KG1 (cell line): ENCODE data around the gene TAS2R60.
"Not testable (repeated sequence)": the region's sequence is repeated elsewhere in the genome, so short reads cannot be mapped to it uniquely, and the experiment has no call there.

Experiments
- DNase-seq: peaks from one replicate; lab custom pipeline; 2025; lab: John Stamatoyannopoulos, UW

The TAS2R60 gene

GRCh38 chr7:143444063-143444782 is 970 bp downstream of the TAS2R60 start:
- no peak for DNase-seq

- no peak for DNase-seq
These were observed 1.5 kb downstream of the TAS2R60 start for GRCh38 chr7:143444785-143445184.

GRCh38 chr7:143447466-143447865 is 4.2 kb downstream of the TAS2R60 start:
- no peak for DNase-seq

- DNase-seq: no peak
These were observed 5.2 kb downstream of the TAS2R60 start for GRCh38 chr7:143448429-143448828.

- DNase-seq: no peak
These were observed 6.5 kb downstream of the TAS2R60 start for GRCh38 chr7:143449793-143450192.

- DNase-seq: no peak
These were observed 7.9 kb downstream of the TAS2R60 start for GRCh38 chr7:143451122-143451521.

- DNase-seq: no peak
These were observed 8.5 kb downstream of the TAS2R60 start for GRCh38 chr7:143451746-143452145.

- DNase-seq: no peak
These were observed 9.2 kb downstream of the TAS2R60 start for GRCh38 chr7:143452495-143452894.

- DNase-seq: no peak
These were observed 10.9 kb downstream of the TAS2R60 start for GRCh38 chr7:143454091-143454680.

- DNase-seq: no peak
These were observed 12.2 kb downstream of the TAS2R60 start for GRCh38 chr7:143455491-143455890.

GRCh38 chr7:143455942-143456341 is 12.7 kb downstream of the TAS2R60 start:
- no peak for DNase-seq

- DNase-seq: no peak
These were observed 13.9 kb downstream of the TAS2R60 start for GRCh38 chr7:143456992-143457793.

- DNase-seq: no peak
These were observed 15.0 kb downstream of the TAS2R60 start for GRCh38 chr7:143458263-143458662.

- DNase-seq: no peak
These were observed 15.4 kb downstream of the TAS2R60 start for GRCh38 chr7:143458681-143459080.

- DNase-seq: no peak
These were observed 16.1 kb downstream of the TAS2R60 start for GRCh38 chr7:143459359-143459758.

- DNase-seq: no peak
These were observed 17.2 kb downstream of the TAS2R60 start for GRCh38 chr7:143460271-143460979.

GRCh38 chr7:143462045-143462444 is 18.8 kb downstream of the TAS2R60 start:
- DNase-seq: no peak

- DNase-seq: no peak
These were observed 20.3 kb downstream of the TAS2R60 start for GRCh38 chr7:143463556-143463955.

- no peak for DNase-seq
These were observed 20.7 kb downstream of the TAS2R60 start for GRCh38 chr7:143463957-143464356.

- DNase-seq: no peak
These were observed 24.5 kb downstream of the TAS2R60 start for GRCh38 chr7:143467724-143468123.

- DNase-seq: not testable (repeated sequence)
These were observed 28.9 kb downstream of the TAS2R60 start for GRCh38 chr7:143472071-143472689.
